Measurements from ENCODE around the gene RNASE2. TPM values are rescaled to one million over a fixed set of nuclear protein-coding genes. Genes with fewer than 3 reads are reported as not detected.
"Not testable (repeated sequence)": the region's sequence is repeated elsewhere in the genome, so short reads cannot be mapped to it uniquely, and the experiment has no call there.

RNASE2 gene
- total RNA-seq, 1 experiment from 2014 or later, result not detected

GRCh38 chr14:20923766-20924297 lies 31.5 kb upstream of the RNASE2 start:
- H3K4me1 ChIP-seq (replicated peaks; ENCODE audit: insufficient read depth); CTCF ChIA-PET; H3K4me2 ChIP-seq; H4K20me1 ChIP-seq (ENCODE audit: insufficient read depth); H3K27ac ChIP-seq; intact Hi-C loops (cut with micrococcal nuclease; ENCODE audit: unreplicated experiment); H3K4me3 ChIP-seq; POLR2A ChIA-PET (ENCODE audit: unreplicated experiment); H3F3A ChIP-seq (ENCODE audit: insufficient read depth, low read depth); H2AFZ ChIP-seq; H3K36me3 ChIP-seq (ENCODE audit: low read depth); H3K79me2 ChIP-seq (ENCODE audit: low read depth); H3K9me2 ChIP-seq (ENCODE audit: insufficient read depth); H3K9me3 ChIP-seq (ENCODE audit: insufficient read depth, low read depth); BruUV-seq (replicated peaks); DNase-seq: not testable (repeated sequence)
- H3K27me3 ChIP-seq (ENCODE audit: insufficient read depth, low read depth), result peaks cover 39% of the 10 kb centered on the region

GRCh38 chr14:20934148-20934762 lies 21.0 kb upstream of the RNASE2 start:
- no peak for DNase-seq
- CTCF ChIA-PET, result no interaction called here
- no TSS peak for BruUV-seq (replicated peaks)

GRCh38 chr14:20935303-20935984 lies 19.8 kb upstream of the RNASE2 start:
- no peaks in the 10 kb centered on the region for H3K9me2 ChIP-seq (ENCODE audit: insufficient read depth)
- H3K27me3 ChIP-seq (ENCODE audit: insufficient read depth, low read depth), result 0 out of 2 replicates have a peak, but pooled peaks cover 7% of the 10 kb centered on the region
- intact Hi-C loops (cut with micrococcal nuclease; ENCODE audit: unreplicated experiment), result no loop called here
- H2AFZ ChIP-seq, result no peak overlapping the region
- no TSS peak for BruUV-seq (replicated peaks)
- H3K4me2 ChIP-seq, result no peak overlapping the region
- CTCF ChIA-PET, result no interaction called here
- no peaks in the 10 kb centered on the region for H3F3A ChIP-seq (ENCODE audit: insufficient read depth, low read depth)
- no peaks in the 10 kb centered on the region for H3K36me3 ChIP-seq (ENCODE audit: low read depth)
- no peaks in the 10 kb centered on the region for H3K4me1 ChIP-seq (replicated peaks; ENCODE audit: insufficient read depth)
- no peaks in the 10 kb centered on the region for H3K9me3 ChIP-seq (ENCODE audit: insufficient read depth, low read depth)
- no peak overlapping the region for H3K27ac ChIP-seq
- DNase-seq, result no peak
- no peaks in the 10 kb centered on the region for H3K79me2 ChIP-seq (ENCODE audit: low read depth)
- POLR2A ChIA-PET (ENCODE audit: unreplicated experiment), result no interaction called here
- H4K20me1 ChIP-seq (ENCODE audit: insufficient read depth), result no peaks in the 10 kb centered on the region
- TF ChIP-seq, protein P1, sequence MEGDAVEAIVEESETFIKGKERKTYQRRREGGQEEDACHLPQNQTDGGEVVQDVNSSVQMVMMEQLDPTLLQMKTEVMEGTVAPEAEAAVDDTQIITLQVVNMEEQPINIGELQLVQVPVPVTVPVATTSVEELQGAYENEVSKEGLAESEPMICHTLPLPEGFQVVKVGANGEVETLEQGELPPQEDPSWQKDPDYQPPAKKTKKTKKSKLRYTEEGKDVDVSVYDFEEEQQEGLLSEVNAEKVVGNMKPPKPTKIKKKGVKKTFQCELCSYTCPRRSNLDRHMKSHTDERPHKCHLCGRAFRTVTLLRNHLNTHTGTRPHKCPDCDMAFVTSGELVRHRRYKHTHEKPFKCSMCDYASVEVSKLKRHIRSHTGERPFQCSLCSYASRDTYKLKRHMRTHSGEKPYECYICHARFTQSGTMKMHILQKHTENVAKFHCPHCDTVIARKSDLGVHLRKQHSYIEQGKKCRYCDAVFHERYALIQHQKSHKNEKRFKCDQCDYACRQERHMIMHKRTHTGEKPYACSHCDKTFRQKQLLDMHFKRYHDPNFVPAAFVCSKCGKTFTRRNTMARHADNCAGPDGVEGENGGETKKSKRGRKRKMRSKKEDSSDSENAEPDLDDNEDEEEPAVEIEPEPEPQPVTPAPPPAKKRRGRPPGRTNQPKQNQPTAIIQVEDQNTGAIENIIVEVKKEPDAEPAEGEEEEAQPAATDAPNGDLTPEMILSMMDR (conservative IDR thresholded peaks at IDR 0.05), result no peak
- no peak for TF ChIP-seq EZH2 (IDR thresholded peaks at IDR 0.05; ENCODE audit: low read depth)
- H3K4me3 ChIP-seq, result no peak overlapping the region

More at GRCh38 chr14:20934148-20934762, 21.0 kb upstream of the RNASE2 start:
- no peak for TF ChIP-seq EZH2 (IDR thresholded peaks at IDR 0.05; ENCODE audit: low read depth)
- TF ChIP-seq, protein P1 (conservative IDR thresholded peaks at IDR 0.05), result peak; percentile 53
- POLR2A ChIA-PET (ENCODE audit: unreplicated experiment), result no interaction called here
- Histone ChIP-seq H3K9me2 (ENCODE audit: insufficient read depth) (no peaks in the 10 kb centered on the region), H3K36me3 (ENCODE audit: low read depth) (no peaks in the 10 kb centered on the region), H3K79me2 (ENCODE audit: low read depth) (no peaks in the 10 kb centered on the region), H2AFZ (no peak overlapping the region), H4K20me1 (ENCODE audit: insufficient read depth) (no peaks in the 10 kb centered on the region), H3F3A (ENCODE audit: insufficient read depth, low read depth) (no peaks in the 10 kb centered on the region), H3K27ac (no peak overlapping the region), H3K9me3 (ENCODE audit: insufficient read depth, low read depth) (no peaks in the 10 kb centered on the region), H3K4me1 (replicated peaks; ENCODE audit: insufficient read depth) (no peaks in the 10 kb centered on the region), H3K27me3 (ENCODE audit: insufficient read depth, low read depth) (peaks cover 7% of the 10 kb centered on the region; the same call in 1 of the 2 replicates), H3K4me3 (no peak overlapping the region), H3K4me2 (no peak overlapping the region)
- intact Hi-C loops (cut with micrococcal nuclease; ENCODE audit: unreplicated experiment), result no loop called here

GRCh38 chr14:20945146-20945545 lies 10.1 kb upstream of the RNASE2 start:
- CTCF ChIA-PET; BruUV-seq (replicated peaks); H3K9me3 ChIP-seq (ENCODE audit: insufficient read depth, low read depth); H4K20me1 ChIP-seq (ENCODE audit: insufficient read depth); H3K4me2 ChIP-seq; intact Hi-C loops (cut with micrococcal nuclease; ENCODE audit: unreplicated experiment); H3F3A ChIP-seq (ENCODE audit: insufficient read depth, low read depth); H3K4me1 ChIP-seq (replicated peaks; ENCODE audit: insufficient read depth); H2AFZ ChIP-seq; DNase-seq; H3K27me3 ChIP-seq (ENCODE audit: insufficient read depth, low read depth); H3K4me3 ChIP-seq; H3K36me3 ChIP-seq (ENCODE audit: low read depth); POLR2A ChIA-PET (ENCODE audit: unreplicated experiment); H3K9me2 ChIP-seq (ENCODE audit: insufficient read depth); H3K79me2 ChIP-seq (ENCODE audit: low read depth); H3K27ac ChIP-seq: not testable (repeated sequence)

GRCh38 chr14:20946707-20947106 lies 8.6 kb upstream of the RNASE2 start:
- BruUV-seq (replicated peaks); H3K27ac ChIP-seq; H3K4me2 ChIP-seq; H3F3A ChIP-seq (ENCODE audit: insufficient read depth, low read depth); H3K4me1 ChIP-seq (replicated peaks; ENCODE audit: insufficient read depth); POLR2A ChIA-PET (ENCODE audit: unreplicated experiment); H3K36me3 ChIP-seq (ENCODE audit: low read depth); H2AFZ ChIP-seq; H4K20me1 ChIP-seq (ENCODE audit: insufficient read depth); DNase-seq; CTCF ChIA-PET; H3K4me3 ChIP-seq; H3K9me3 ChIP-seq (ENCODE audit: insufficient read depth, low read depth); H3K79me2 ChIP-seq (ENCODE audit: low read depth); intact Hi-C loops (cut with micrococcal nuclease; ENCODE audit: unreplicated experiment); H3K9me2 ChIP-seq (ENCODE audit: insufficient read depth): not testable (repeated sequence)
- H3K27me3 ChIP-seq (ENCODE audit: insufficient read depth, low read depth), result peaks cover 12% of the 10 kb centered on the region; the same call in 1 of the 2 replicates

DNA sequence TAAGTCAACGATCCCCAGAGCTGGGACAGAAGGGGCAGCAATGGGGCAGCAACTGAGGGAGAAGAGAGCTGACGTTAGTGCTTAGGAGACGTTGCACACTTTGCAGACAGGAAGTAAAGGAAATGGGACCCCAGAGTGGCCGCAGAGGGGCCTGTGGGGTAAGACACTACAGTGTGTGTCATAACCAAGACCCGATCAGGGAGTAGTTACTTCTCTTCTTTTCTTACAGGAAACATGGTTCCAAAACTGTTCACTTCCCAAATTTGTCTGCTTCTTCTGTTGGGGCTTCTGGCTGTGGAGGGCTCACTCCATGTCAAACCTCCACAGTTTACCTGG lies 219 bp downstream of the RNASE2 start:
- DNase-seq; H3F3A ChIP-seq (ENCODE audit: insufficient read depth, low read depth); H3K27ac ChIP-seq; H3K4me1 ChIP-seq (replicated peaks; ENCODE audit: insufficient read depth); H3K27me3 ChIP-seq (ENCODE audit: insufficient read depth, low read depth); H4K20me1 ChIP-seq (ENCODE audit: insufficient read depth); H2AFZ ChIP-seq; H3K9me3 ChIP-seq (ENCODE audit: insufficient read depth, low read depth); H3K36me3 ChIP-seq (ENCODE audit: low read depth); H3K4me2 ChIP-seq; H3K9me2 ChIP-seq (ENCODE audit: insufficient read depth); H3K4me3 ChIP-seq; H3K79me2 ChIP-seq (ENCODE audit: low read depth); intact Hi-C loops (cut with micrococcal nuclease; ENCODE audit: unreplicated experiment); BruUV-seq (replicated peaks); CTCF ChIA-PET: not testable (repeated sequence)
- POLR2A ChIA-PET (ENCODE audit: unreplicated experiment), result interaction anchor here (0.5 kb wide), 1 partner anchor 16 kb away, joined by 3 read pairs; no protein-coding TSS in a partner anchor
